ENCODE measurements around the gene KLHDC4. TPM values are rescaled to one million over a fixed set of nuclear protein-coding genes. Genes with fewer than 3 reads are reported as not detected.
"Not testable (repeated sequence)": the region's sequence is repeated elsewhere in the genome, so short reads cannot be mapped to it uniquely, and the experiment has no call there.

The KLHDC4 gene
- total RNA-seq, 1 experiment from 2014 or later, result 50.7 TPM

DNA sequence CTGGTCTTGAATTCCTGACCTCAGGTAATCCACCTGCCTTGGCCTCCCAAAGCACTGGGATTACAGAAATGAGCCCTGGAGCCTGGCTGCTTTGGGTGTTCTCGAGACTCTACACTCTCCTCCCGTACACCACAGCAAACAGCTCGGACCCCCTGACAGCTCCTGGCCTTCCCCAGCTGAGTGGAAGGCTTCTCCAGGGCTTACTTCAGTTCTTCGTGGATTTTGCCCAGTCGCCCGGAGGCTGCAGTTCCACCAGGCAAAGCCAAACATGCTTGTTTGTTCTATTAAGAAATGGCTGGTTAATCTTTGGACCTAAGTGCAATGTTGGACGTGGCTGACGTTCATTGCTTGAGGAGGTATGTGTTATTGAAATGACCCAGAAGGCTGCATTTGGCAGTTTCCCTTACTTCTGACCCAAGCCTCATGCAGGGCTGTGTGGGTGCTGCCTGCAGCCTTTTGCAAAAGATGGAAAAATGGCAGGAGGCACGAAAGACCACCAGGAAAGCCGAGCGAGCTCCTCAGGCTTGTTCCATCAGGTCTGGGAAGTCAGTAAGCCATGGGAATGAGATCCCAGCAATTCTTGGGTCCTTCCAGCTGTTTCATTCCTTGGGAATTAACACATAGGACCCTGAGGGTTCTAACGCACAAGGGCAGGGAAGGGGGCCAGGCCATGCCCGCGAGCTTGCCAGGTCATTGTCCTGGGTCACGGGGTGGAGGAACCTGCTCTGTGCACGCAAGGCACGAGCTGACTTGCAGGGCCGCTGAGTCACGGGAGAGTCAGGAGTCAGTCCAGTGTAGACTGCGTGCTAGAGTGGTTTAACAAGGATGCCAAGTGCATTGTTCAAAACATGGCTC is 23.9 kb upstream of the KLHDC4 start:
- Histone ChIP-seq H3K4me3 (ENCODE audit: low read depth in 2 of 2, low read length in 2 of 2) (no peak overlapping the region), H3K4me1 (ENCODE audit: control insufficient read depth, insufficient read depth, low read length) (peaks cover 15% of the 10 kb centered on the region), H3K27me3 (ENCODE audit: control insufficient read depth, insufficient read depth, low read length) (no peaks in the 10 kb centered on the region), H3K9me3 (ENCODE audit: control insufficient read depth, insufficient read depth, low read depth, low read length) (no peaks in the 10 kb centered on the region), H3K36me3 (ENCODE audit: control insufficient read depth, insufficient read depth, low read length) (no peaks in the 10 kb centered on the region), H3K27ac (ENCODE audit: low read length) (peak overlapping the region; percentile 79)
- no peak for TF ChIP-seq TCF7L2 (IDR thresholded peaks at IDR 0.05; ENCODE audit: low read depth, low read length)
- peak; percentile 27 for TF ChIP-seq POLR2AphosphoS5 (IDR thresholded peaks at IDR 0.05; ENCODE audit: low read depth, low read length)
- CTCF ChIA-PET, result interaction anchor here (0.7 kb wide), 1 partner anchor 11 kb away, joined by 4 read pairs; no protein-coding TSS in a partner anchor
- POLR2A ChIA-PET, result interaction anchor here (0.7 to 0.9 kb wide), 2 partner anchors 13 to 38 kb away, joined by 3 to 5 read pairs; no protein-coding TSS in a partner anchor
- in situ Hi-C loops (cut with HindIII; ENCODE audit: low pct_unique_long_range_greater_than_20kb, low sequenced_read_pairs) (no loop called here), intact Hi-C loops (cut with micrococcal nuclease; ENCODE audit: unreplicated experiment) (no loop called here)
- ATAC-seq (peak; percentile 94), DNase-seq (ENCODE audit: low read depth, low spot score) (no peak)
- no TSS peak for BruUV-seq (replicated peaks)

GRCh38 chr16:87788730-87789436 is 23.1 kb upstream of the KLHDC4 start:
- CTCF ChIA-PET; DNase-seq (ENCODE audit: low read depth, low spot score); in situ Hi-C loops (cut with HindIII; ENCODE audit: low pct_unique_long_range_greater_than_20kb, low sequenced_read_pairs); intact Hi-C loops (cut with micrococcal nuclease; ENCODE audit: unreplicated experiment); H3K36me3 ChIP-seq (ENCODE audit: control insufficient read depth, insufficient read depth, low read length); H3K4me3 ChIP-seq (ENCODE audit: low read depth in 2 of 2, low read length in 2 of 2); H3K9me3 ChIP-seq (ENCODE audit: control insufficient read depth, insufficient read depth, low read depth, low read length); POLR2A ChIA-PET; H3K27me3 ChIP-seq (ENCODE audit: control insufficient read depth, insufficient read depth, low read length); ATAC-seq; BruUV-seq (replicated peaks): not testable (repeated sequence)
- peak overlapping the region; percentile 79 for H3K27ac ChIP-seq (ENCODE audit: low read length)
- peaks cover 15% of the 10 kb centered on the region for H3K4me1 ChIP-seq (ENCODE audit: control insufficient read depth, insufficient read depth, low read length)

- H3K36me3 ChIP-seq (ENCODE audit: control insufficient read depth, insufficient read depth, low read length); in situ Hi-C loops (cut with HindIII; ENCODE audit: low pct_unique_long_range_greater_than_20kb, low sequenced_read_pairs); DNase-seq (ENCODE audit: low read depth, low spot score); H3K27ac ChIP-seq (ENCODE audit: low read length); intact Hi-C loops (cut with micrococcal nuclease; ENCODE audit: unreplicated experiment); H3K9me3 ChIP-seq (ENCODE audit: control insufficient read depth, insufficient read depth, low read depth, low read length); BruUV-seq (replicated peaks); POLR2A ChIA-PET; H3K4me3 ChIP-seq (ENCODE audit: low read depth in 2 of 2, low read length in 2 of 2); ATAC-seq; H3K27me3 ChIP-seq (ENCODE audit: control insufficient read depth, insufficient read depth, low read length): not testable (repeated sequence)
- CTCF ChIA-PET, result interaction anchor here (0.5 kb wide), 1 partner anchor 18 kb away, joined by 3 read pairs; no protein-coding TSS in a partner anchor
- peaks cover 18% of the 10 kb centered on the region for H3K4me1 ChIP-seq (ENCODE audit: control insufficient read depth, insufficient read depth, low read length)
Observed at GRCh38 chr16:87787451-87788091, 21.8 kb upstream of the KLHDC4 start.

GRCh38 chr16:87784812-87785211 is 19.0 kb upstream of the KLHDC4 start:
- TF ChIP-seq, protein P1, sequence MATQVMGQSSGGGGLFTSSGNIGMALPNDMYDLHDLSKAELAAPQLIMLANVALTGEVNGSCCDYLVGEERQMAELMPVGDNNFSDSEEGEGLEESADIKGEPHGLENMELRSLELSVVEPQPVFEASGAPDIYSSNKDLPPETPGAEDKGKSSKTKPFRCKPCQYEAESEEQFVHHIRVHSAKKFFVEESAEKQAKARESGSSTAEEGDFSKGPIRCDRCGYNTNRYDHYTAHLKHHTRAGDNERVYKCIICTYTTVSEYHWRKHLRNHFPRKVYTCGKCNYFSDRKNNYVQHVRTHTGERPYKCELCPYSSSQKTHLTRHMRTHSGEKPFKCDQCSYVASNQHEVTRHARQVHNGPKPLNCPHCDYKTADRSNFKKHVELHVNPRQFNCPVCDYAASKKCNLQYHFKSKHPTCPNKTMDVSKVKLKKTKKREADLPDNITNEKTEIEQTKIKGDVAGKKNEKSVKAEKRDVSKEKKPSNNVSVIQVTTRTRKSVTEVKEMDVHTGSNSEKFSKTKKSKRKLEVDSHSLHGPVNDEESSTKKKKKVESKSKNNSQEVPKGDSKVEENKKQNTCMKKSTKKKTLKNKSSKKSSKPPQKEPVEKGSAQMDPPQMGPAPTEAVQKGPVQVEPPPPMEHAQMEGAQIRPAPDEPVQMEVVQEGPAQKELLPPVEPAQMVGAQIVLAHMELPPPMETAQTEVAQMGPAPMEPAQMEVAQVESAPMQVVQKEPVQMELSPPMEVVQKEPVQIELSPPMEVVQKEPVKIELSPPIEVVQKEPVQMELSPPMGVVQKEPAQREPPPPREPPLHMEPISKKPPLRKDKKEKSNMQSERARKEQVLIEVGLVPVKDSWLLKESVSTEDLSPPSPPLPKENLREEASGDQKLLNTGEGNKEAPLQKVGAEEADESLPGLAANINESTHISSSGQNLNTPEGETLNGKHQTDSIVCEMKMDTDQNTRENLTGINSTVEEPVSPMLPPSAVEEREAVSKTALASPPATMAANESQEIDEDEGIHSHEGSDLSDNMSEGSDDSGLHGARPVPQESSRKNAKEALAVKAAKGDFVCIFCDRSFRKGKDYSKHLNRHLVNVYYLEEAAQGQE (IDR thresholded peaks at IDR 0.05; ENCODE audit: insufficient read depth in 1 of 2, low read depth in 2 of 2, low read length in 1 of 2), result no peak
- TF ChIP-seq, protein P2, sequence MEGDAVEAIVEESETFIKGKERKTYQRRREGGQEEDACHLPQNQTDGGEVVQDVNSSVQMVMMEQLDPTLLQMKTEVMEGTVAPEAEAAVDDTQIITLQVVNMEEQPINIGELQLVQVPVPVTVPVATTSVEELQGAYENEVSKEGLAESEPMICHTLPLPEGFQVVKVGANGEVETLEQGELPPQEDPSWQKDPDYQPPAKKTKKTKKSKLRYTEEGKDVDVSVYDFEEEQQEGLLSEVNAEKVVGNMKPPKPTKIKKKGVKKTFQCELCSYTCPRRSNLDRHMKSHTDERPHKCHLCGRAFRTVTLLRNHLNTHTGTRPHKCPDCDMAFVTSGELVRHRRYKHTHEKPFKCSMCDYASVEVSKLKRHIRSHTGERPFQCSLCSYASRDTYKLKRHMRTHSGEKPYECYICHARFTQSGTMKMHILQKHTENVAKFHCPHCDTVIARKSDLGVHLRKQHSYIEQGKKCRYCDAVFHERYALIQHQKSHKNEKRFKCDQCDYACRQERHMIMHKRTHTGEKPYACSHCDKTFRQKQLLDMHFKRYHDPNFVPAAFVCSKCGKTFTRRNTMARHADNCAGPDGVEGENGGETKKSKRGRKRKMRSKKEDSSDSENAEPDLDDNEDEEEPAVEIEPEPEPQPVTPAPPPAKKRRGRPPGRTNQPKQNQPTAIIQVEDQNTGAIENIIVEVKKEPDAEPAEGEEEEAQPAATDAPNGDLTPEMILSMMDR (IDR thresholded peaks at IDR 0.05), result no peak
- TF ChIP-seq TCF7L2 (IDR thresholded peaks at IDR 0.05; ENCODE audit: low read depth, low read length) (no peak), POLR2AphosphoS5 (IDR thresholded peaks at IDR 0.05; ENCODE audit: low read depth, low read length) (no peak), SIN3A (IDR thresholded peaks at IDR 0.05; ENCODE audit: borderline replicate concordance, insufficient read depth, low read depth, low read length) (no peak)
- BruUV-seq (replicated peaks), result no TSS peak

More at GRCh38 chr16:87784812-87785211, 19.0 kb upstream of the KLHDC4 start:
- H3K36me3 ChIP-seq (ENCODE audit: control insufficient read depth, insufficient read depth, low read length), result no peaks in the 10 kb centered on the region
- CTCF ChIA-PET, result interaction anchor here (0.6 kb wide), 1 partner anchor 90 kb away, joined by 6 read pairs; no protein-coding TSS in a partner anchor
- POLR2A ChIA-PET, result no interaction called here
- ATAC-seq, result no peak
- no peaks in the 10 kb centered on the region for H3K27me3 ChIP-seq (ENCODE audit: control insufficient read depth, insufficient read depth, low read length)
- in situ Hi-C loops (cut with HindIII; ENCODE audit: low pct_unique_long_range_greater_than_20kb, low sequenced_read_pairs) (no loop called here), intact Hi-C loops (cut with micrococcal nuclease; ENCODE audit: unreplicated experiment) (no loop called here)
- no peaks in the 10 kb centered on the region for H3K9me3 ChIP-seq (ENCODE audit: control insufficient read depth, insufficient read depth, low read depth, low read length)
- H3K4me1 ChIP-seq (ENCODE audit: control insufficient read depth, insufficient read depth, low read length), result peaks cover 8% of the 10 kb centered on the region
- H3K27ac ChIP-seq (ENCODE audit: low read length), result peak overlapping the region; percentile 39; the same call in 1 of the 2 replicates
- no peak overlapping the region for H3K4me3 ChIP-seq (ENCODE audit: low read depth in 2 of 2, low read length in 2 of 2)
- DNase-seq (ENCODE audit: low read depth, low spot score), result no peak
